ENCODE data around the gene MICOS13. TPM values are rescaled to one million over a fixed set of nuclear protein-coding genes. Genes with fewer than 3 reads are reported as not detected.

Gene MICOS13
- total and polyA plus RNA-seq, 2 donors (not counting 3 experiments of a cell fraction or from before 2014, with no cell fraction given): 55.3 to 86.1 TPM

GRCh38 chr19:5697022-5697889 is 16.9 kb upstream of the MICOS13 start:
- dilution Hi-C loops (cut with MboI; ENCODE audit: extremely low pct_ligation_motif_present, low sequenced_read_pairs): no loop called here
- FAIRE-seq: no peak
- Histone ChIP-seq H3K9ac (replicated peaks; ENCODE audit: extremely low read depth, insufficient read depth, low read length) (no peak overlapping the region), H3K4me3 (replicated peaks in 1 of 3; ENCODE audit: insufficient read depth in 1 of 3, low read depth in 1 of 3, low read length in 3 of 3) (no peak overlapping the region), H3K9me3 (replicated peaks; ENCODE audit: control insufficient read depth, insufficient read depth, low read length) (no peaks in the 10 kb centered on the region), H3K4me2 (ENCODE audit: insufficient read depth, low read length) (no peak overlapping the region), H3K79me2 (ENCODE audit: control insufficient read depth, insufficient read depth, low read length) (peaks cover 30% of the 10 kb centered on the region), H3K27me3 (ENCODE audit: control insufficient read depth in 2 of 2, insufficient read depth in 2 of 2, low read length in 2 of 2) (no peaks in the 10 kb centered on the region), H3K27ac (ENCODE audit: insufficient read depth, low read depth, low read length) (no peak overlapping the region), H2AFZ (ENCODE audit: low read depth, low read length) (no peak overlapping the region), H3K36me3 (ENCODE audit: control insufficient read depth in 2 of 2, extremely low read depth in 1 of 2, insufficient read depth in 2 of 2, low read length in 2 of 2) (peaks cover 7 to 47% of the 10 kb centered on the region in 2 experiments), H4K20me1 (replicated peaks; ENCODE audit: control insufficient read depth, extremely low read depth, insufficient read depth, low read length) (no peaks in the 10 kb centered on the region), H3K4me1 (ENCODE audit: control insufficient read depth, extremely low read depth, insufficient read depth, low read length) (peaks cover under 1% of the 10 kb centered on the region), H3K9me1 (replicated peaks; ENCODE audit: control insufficient read depth, extremely low read depth, insufficient read depth, low read length) (no peaks in the 10 kb centered on the region)
- CTCF ChIA-PET: no interaction called here
- no peak for TF ChIP-seq CTCF (IDR thresholded peaks at IDR 0.05; ENCODE audit: extremely low read depth in 1 of 2, insufficient read depth in 1 of 2, low read depth in 1 of 2, low read length in 2 of 2)
- TF ChIP-seq POLR2AphosphoS5 (IDR thresholded peaks at IDR 0.05; ENCODE audit: insufficient read depth, low read depth, low read length): peak; percentile 35
- no peak for TF ChIP-seq GATA2 (IDR thresholded peaks at IDR 0.05; ENCODE audit: insufficient read depth, insufficient read length, low read depth, low read length)
- peak; percentile 60 for TF ChIP-seq POLR2A (IDR thresholded peaks at IDR 0.05; ENCODE audit: low read depth, low read length)
- POLR2A ChIA-PET: no interaction called here
- BruUV-seq (replicated peaks): no TSS peak
- intact Hi-C loops (cut with micrococcal nuclease): no loop called here
- no peak for DNase-seq (ENCODE audit: low read depth, low spot score)
